Dermis blood vessel endothelial cell (primary cell): ENCODE measurements around the gene SORBS2. TPM values are rescaled to one million over a fixed set of nuclear protein-coding genes. Genes with fewer than 3 reads are reported as not detected.

ENCODE experiments used
- DNase-seq: peaks from one replicate; pipeline ENCODE4 v3.0.0; 2010
- total RNA-seq: library from RNA; depleted of rRNA; stranded (reverse); fragments of >200 nt; gene quantifications from 2 replicates; pipeline ENCODE4 v1.2.3, GENCODE V29; 2014

The SORBS2 gene
- total RNA-seq, 1 donor from 2014 or later, result 104 TPM

- DNase-seq, result no peak
These were observed 145.8 kb downstream of the SORBS2 start for GRCh38 chr4:185666156-185666555.

- no peak for DNase-seq
These were observed 146.3 kb downstream of the SORBS2 start for GRCh38 chr4:185665655-185666054.

DNA sequence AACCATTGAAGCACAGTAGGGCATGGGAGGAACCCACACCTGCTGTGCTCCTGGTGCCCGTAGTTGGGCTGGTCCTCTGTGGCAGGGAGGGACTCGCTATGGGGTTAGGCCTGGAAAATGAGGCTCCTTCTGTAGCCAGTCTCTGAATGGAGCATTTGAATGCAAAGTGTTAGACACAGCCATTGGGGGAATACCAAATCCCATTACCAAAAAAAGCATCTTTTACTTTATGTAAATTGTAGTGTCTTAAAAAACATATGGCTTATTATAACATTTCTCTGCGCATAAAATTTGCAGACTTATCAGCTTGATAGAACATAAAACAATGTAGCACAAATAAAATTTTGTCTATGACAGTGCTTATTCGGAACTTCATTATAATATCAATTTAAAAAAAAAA is 147.5 kb downstream of the SORBS2 start:
- DNase-seq, result no peak

- no peak for DNase-seq
These were observed 149.8 kb downstream of the SORBS2 start for GRCh38 chr4:185662030-185662778.

DNA sequence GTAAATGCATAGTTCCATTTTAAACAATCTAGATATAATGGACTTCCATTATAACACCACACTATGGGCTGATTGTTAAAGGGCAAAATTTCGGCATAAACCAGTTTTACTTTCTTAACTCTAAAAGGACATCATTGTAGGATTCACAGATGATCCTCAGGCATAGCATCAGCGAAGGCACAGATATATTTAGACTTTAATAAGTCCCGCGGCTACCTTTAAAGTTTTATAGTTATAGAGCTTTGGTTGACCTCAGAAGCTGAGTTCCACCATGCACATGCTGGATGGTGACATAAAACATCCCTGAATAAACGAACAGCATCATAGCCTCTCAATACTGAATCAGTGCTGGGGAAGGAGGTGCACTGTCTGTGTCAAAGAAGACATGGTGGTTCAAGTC is 151.7 kb downstream of the SORBS2 start:
- no peak for DNase-seq

GRCh38 chr4:185657699-185658098 is 154.3 kb downstream of the SORBS2 start:
- no peak for DNase-seq

DNA sequence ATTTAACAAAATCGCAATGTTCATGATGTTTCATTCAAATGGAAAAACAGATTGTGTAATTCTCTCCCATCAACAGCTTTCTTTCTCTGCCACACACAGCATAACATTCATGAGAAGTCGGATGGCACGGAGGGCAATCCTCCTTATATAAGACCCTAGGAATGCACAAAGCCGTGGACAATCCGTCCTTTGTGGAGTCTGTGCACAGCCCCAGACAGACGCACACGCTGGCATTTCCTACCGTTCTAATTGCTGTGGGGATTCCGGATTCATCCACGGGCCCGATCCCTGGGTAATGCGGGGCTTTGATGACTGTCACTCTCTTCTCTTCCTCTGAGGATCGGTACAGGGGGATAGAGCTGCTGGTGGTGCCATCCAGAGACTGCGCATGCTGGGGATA is 154.8 kb downstream of the SORBS2 start:
- no peak for DNase-seq

DNA sequence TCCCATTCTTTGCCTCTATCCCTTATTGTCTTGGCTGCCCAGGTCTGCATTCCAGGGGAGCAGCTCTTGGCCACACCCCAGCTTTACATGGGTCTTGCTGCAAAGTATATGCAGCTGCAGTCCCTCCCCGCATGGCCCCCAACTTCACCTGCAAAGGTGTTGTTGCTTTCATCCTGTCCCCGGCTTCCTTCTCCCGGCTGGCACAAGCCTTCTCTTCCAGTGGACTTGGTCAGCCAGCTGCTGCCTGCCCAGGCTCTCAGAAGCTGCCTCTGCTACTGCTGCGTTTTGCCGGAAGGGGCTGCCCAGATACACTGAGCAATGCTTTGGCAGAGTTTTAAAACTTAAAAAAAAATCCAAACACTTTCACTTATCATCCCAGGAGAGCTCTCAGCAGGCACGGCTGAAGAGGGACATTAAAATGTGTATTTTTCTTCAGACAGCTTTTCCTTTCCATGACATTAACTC is 155.5 kb downstream of the SORBS2 start:
- peak; percentile 18 for DNase-seq

DNA sequence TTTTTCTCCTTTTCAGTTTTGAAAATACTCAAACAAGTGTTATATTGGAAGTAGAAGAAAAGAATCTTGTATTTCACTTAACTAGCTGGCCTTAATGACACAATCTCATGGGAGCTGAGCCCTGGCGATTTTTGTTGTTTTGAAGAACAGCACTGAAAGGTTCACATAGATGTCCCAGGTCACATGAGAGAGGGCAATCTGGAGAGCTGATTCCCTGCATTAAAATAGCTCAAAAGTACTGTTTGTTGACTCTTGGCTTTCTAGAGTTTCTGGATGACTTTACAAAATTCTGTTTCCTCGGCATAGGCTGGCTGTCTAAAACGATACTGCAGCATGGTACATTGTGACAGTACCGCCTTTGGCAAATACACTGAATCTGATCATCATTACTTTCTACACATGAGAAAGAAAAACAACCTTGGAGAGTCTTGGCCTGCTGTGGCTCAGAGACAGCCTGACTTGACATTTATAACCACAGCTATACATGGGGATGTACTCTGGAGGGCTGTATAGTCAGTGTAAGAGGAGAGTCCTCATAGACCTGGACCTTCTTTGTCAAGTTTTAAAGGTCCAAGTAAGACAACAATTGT is 156.9 kb downstream of the SORBS2 start:
- no peak for DNase-seq

DNA sequence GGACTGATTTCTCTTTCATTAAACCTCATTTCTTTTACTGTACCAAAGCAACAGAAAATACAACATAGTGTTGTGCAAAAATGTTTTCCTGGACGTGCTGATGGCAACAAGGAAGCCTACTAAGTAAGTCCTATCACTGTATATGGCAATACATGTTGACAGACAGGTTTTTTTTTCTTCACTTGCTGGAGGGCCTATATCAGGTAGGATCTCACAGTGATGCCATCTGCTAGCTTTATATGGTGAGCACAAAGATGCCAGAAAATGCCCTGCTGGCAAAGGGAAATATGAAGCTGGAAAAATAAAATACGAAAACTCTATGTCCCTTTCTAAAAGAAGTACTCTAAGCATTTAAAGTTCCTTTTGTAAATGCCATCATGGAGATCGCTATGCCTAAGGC is 157.7 kb downstream of the SORBS2 start:
- no peak for DNase-seq

GRCh38 chr4:185651851-185652250 is 160.1 kb downstream of the SORBS2 start:
- DNase-seq, result no peak

- no peak for DNase-seq
These were observed 160.8 kb downstream of the SORBS2 start for GRCh38 chr4:185651137-185651677.

GRCh38 chr4:185648631-185649030 is 163.4 kb downstream of the SORBS2 start:
- no peak for DNase-seq

DNA sequence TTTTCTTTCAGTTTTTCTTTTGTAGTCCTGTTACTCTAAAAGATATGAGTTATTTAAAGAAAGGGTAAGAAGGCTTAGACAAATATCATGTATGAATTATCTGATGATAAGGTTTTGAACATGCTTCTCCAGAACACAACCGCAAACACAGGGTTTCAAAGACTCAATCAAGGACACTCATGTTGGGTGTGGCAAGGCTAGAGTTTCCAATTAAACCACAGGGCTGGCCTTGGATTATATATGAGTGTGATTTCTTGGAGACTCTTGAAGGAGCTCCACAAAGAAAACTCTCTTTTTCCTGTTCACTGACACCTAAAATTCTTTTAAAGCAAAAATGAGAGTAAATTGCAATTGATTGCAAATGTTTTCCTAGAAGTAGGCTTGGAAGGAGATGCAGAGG is 166.6 kb downstream of the SORBS2 start:
- DNase-seq, result no peak

DNA sequence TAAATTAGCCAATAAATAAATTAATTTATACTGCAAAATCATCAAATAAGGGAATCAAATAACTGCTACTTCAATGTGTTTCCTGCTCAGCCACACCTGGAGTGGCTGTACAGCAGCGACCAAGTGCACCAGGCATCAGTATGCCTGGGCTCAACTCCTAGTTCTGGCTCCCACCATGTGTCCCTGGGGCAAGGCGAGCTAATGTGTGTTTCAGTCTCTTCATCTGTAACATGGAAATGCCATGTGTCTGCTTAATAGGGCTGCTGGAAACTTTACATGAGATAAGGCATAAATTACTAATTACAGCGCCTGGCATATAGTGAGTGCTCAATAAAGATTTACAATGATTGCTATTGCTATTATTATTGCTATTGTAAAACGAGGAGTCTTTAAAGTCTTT is 167.6 kb downstream of the SORBS2 start:
- no peak for DNase-seq

DNA sequence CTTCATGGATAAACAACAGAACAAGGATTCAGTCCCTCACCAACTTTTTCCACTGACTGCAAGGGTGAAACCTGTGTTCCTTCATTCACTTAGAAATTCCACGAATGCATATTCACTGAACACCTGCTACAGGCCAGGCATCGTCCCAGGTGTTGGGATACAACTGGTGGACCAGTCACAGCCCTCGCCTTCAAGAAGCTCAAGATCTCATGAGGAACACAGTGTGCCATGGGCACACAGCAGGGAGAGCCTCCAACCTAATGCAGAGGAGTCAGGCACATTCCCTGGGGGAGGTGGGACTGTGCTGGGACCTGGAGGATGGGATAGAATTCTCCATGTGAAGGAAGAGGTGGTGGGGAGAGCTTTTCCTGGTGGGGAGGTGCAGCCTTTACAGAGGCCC is 169.1 kb downstream of the SORBS2 start:
- DNase-seq, result no peak

- peak; percentile 85 for DNase-seq
These were observed 171.0 kb downstream of the SORBS2 start for GRCh38 chr4:185640811-185641675.

DNA sequence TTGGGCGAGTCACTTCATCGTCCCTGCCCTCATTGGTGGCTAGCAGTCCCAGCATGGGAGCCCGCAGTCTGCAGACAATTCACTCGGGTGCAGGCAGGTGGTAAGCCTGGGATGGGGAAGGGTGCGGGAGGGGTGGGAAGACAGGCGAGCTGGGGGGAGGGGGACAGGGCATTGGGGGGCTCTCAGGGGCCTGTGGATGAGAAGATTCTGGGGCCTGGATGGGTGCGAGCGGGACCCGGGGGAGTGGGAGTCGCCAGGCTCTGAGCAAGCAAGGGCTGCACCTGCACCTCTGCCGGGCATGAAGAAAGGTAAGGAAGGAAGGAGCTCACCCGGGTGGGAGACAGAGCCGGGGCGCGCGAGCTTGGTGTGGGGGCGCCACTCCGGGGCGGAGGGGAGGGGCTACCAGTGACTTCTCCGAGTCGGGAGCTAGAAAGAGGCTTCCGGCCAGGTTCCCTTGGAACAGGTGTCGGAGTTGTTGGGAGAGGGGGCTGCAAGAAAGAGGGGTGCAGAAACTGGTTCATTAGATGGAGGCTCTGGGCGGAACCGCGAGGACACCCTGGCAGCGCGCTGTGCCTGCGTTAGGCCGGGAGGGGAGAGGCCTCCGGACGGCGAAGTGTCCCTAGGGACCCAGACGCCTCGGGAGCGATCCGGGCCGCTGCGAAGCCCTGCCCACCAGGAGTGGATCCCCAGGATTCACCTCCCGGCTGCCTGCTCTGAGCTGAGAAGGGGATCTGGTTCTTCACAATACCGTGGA is 173.3 kb downstream of the SORBS2 start:
- no peak for DNase-seq

DNA sequence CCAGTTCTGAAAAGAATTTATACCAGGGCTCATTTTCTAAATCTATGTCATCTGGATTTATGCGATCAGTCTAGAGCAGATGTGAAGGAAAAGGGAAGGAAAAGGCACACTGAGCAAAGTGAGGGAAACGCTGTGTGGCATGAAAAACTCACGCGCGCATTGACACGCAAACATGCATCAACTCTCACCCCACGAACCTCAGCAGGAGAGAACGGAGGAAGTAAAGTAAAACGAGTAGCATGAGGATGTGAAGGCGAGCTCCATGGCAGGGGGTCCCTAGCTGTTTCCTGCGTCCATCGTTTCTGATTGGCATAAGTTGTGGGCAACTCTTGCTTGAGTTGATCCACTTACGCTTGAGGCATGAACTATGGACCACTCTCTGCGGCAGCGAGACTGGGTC is 173.9 kb downstream of the SORBS2 start:
- no peak for DNase-seq

- DNase-seq, result no peak
These were observed 174.7 kb downstream of the SORBS2 start for GRCh38 chr4:185637163-185637875.

DNA sequence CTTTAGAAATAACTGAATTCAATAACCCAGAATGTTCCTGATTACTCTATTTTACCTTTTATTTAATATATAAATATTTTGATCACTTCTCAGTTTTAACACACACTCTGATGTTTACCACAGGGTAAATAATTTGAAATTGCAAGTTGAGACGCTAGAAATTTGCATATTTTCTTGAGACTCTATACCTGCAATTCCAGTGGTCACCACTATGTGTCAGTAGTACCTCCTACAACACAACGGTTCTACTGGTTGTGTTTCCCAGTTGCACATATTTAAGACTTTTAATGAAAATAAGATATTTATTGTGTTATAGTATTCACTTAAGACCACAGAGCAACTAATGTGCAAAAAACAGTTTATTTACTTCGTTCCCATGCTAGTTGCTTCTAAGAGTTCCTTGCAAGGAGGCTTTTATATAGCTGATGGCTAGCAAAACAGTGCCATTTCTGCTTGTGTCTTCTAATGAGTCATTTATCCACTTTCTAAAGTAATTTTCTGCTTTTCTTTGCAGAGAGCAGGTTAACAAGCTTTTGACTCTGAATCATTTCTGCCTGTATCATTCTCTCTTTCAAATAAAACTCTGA is 177.8 kb downstream of the SORBS2 start:
- DNase-seq, result peak; percentile 33
